HG02885 (cell line): Measurements from ENCODE around the gene ZNF614.
A peak's percentile ranks its signal among the peaks of the same experiment; 100 is the strongest.
"Not testable (repeated sequence)": the region's sequence is repeated elsewhere in the genome, so short reads cannot be mapped to it uniquely, and the experiment has no call there.

Experiments used
- ATAC-seq: cut with Tn5 transposase; IDR thresholded peaks from one replicate; pipeline ENCODE4 v1.9.1; 2021; ENCODE audit warnings: mild to moderate bottlenecking; ENCODE audit not compliant: unreplicated experiment, poor library complexity

The ZNF614 gene

GRCh38 chr19:52028027-52028779, at the start of gene ZNF614:
ZNF614 (minus strand) TSS chr19:52028379; CDS start chr19:52025745, 2,634 bp downstream.
- peak; percentile 87 for ATAC-seq

GRCh38 chr19:52070496-52070895, 42.3 kb upstream of the ZNF614 start:
- ATAC-seq = no peak

- ATAC-seq = no peak
Measured at GRCh38 chr19:52069653-52070052, 41.5 kb upstream of the ZNF614 start.

GRCh38 chr19:52066258-52066863, 38.2 kb upstream of the ZNF614 start:
- ATAC-seq = no peak

GRCh38 chr19:52065399-52065798, 37.2 kb upstream of the ZNF614 start:
- ATAC-seq = no peak

GRCh38 chr19:52056480-52056879, 28.3 kb upstream of the ZNF614 start:
- ATAC-seq = not testable (repeated sequence)

GRCh38 chr19:52051736-52052135, 23.6 kb upstream of the ZNF614 start:
- not testable (repeated sequence) for ATAC-seq

- ATAC-seq = peak; percentile 90
Measured at GRCh38 chr19:52048555-52049501, 20.6 kb upstream of the ZNF614 start, which contains the start of gene ZNF432. ZNF432 (minus strand) TSS chr19:52048838; CDS start chr19:52046868, 1,970 bp downstream.

GRCh38 chr19:52039169-52039568, 11.0 kb upstream of the ZNF614 start:
- ATAC-seq = no peak

- ATAC-seq = no peak
Measured at GRCh38 chr19:52034051-52034728, 6.0 kb upstream of the ZNF614 start.

GRCh38 chr19:52028780-52029123, 573 bp upstream of the ZNF614 start:
- ATAC-seq = peak; percentile 30

- not testable (repeated sequence) for ATAC-seq
Measured at GRCh38 chr19:52026255-52026990, 1.8 kb downstream of the ZNF614 start.

GRCh38 chr19:52024478-52024877, 3.7 kb downstream of the ZNF614 start:
- ATAC-seq = not testable (repeated sequence)

GRCh38 chr19:52022193-52022592, 6.0 kb downstream of the ZNF614 start:
- no peak for ATAC-seq

GRCh38 chr19:52020506-52020905, 7.7 kb downstream of the ZNF614 start:
- ATAC-seq = no peak

- ATAC-seq = no peak
Measured at GRCh38 chr19:52010674-52011073, 17.5 kb downstream of the ZNF614 start.

GRCh38 chr19:52007806-52008557, 20.2 kb downstream of the ZNF614 start, which contains the start of gene ZNF615:
ZNF615 (minus strand) TSS chr19:52008211; CDS start chr19:52003711, 4,500 bp downstream.
- peak; percentile 77 for ATAC-seq

GRCh38 chr19:52007451-52007805, 20.8 kb downstream of the ZNF614 start:
- ATAC-seq = no peak
